GM18526 (cell line): ENCODE measurements around the gene NOTO.

Source experiments
- POLR2A ChIP-seq: IDR thresholded peaks from 3 replicates; pipeline ENCODE4 v1.6.1; 2011; ENCODE audit not compliant: insufficient read length; ENCODE audit errors: extremely low read depth

Gene NOTO, protein sequence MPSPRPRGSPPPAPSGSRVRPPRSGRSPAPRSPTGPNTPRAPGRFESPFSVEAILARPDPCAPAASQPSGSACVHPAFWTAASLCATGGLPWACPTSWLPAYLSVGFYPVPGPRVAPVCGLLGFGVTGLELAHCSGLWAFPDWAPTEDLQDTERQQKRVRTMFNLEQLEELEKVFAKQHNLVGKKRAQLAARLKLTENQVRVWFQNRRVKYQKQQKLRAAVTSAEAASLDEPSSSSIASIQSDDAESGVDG

DNA sequence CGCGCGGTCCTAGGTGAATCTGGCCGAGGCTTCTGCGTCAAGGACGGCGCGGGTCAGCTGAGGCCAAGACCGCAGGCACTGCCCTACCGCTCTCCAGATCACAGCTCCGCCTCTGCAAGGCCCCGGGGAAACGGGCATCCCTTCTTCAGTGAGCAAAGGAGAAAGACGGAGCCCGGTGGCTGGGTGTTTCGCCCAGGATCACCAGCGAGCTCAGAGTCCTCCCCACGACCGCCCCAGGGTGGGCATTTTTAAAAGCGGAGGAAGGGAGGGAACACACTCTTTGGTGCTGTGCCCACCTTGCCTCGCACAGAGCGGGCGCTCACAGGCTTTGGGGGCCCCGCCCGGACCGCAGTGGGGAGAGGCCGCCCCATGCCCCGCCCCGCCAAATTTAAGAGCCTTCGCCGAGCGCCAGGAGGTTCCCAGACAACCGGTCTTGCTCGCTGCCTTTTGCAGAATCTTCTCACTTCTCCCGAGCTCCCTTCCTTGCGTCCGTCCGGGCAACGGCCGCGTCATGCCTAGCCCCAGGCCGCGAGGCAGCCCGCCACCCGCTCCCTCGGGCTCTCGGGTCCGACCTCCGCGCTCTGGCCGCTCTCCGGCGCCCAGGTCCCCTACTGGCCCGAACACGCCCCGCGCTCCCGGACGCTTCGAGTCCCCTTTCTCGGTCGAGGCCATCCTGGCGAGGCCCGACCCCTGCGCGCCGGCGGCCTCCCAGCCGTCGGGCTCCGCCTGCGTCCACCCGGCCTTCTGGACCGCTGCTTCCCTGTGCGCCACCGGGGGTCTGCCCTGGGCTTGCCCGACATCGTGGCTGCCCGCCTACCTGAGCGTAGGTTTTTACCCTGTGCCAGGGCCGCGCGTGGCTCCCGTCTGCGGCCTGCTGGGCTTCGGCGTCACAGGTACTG is at the start of gene NOTO:
Gene NOTO (plus strand): TSS at position 419 of the 899 bp plus-strand sequence. CDS start 93 bp downstream, at position 512.
- TF ChIP-seq POLR2A, result no peak

DNA sequence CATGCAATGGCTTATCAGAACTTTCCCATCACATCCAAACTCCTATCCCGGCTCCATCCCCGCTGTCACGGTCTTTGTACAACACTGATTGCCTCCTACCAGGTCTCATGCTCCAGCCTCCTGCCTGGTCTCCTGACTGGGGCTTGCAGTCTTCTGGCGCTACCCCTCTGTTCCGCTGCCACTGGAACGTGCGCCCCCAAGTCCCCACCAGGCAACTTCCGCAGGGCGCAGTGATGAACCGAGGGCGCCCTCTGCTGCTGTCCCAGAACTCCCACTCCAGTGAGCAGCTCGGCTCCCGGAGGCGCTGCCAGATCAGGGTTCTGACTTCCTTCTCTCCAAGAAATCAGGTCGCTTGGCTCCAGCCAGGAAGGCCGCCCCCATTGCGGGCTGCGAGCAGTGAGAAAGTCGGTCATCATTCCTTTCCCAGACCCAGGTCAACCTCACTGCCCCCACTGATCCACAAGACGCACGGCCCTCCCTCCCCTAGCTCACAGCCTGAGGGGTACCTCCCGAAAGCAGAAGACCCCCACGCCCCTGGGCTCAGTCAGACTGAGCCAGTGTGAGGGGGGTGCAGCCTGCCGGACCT is 45.7 kb upstream of the NOTO start:
- no peak for TF ChIP-seq POLR2A

DNA sequence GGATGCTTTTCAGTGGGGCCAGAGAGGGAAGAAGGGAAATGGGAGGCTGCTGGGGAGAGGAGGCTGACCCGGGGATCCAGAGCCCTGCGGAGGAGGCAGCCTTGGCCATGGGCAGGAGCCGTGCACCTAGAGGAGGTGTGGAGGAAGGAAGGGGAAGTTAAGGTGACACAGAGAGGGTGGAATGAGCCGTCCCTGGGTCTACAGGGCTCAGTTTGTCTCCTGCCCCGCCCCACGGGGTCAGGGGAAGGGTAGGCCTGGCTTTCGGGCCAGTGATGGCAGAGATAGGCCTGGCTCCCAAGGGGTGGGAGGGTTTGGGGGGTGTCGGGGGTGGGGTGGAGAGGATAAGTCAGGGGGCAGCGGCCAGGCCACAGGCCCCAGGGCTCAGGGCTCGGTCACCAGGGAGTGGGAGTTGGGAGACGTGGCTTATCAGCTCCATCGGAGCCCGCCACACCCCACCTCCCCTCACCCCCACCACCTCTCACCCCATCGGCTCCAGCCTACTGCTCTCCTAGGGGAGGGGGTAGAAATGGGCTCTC is 39.5 kb upstream of the NOTO start:
- no peak for TF ChIP-seq POLR2A

- TF ChIP-seq POLR2A, result no peak
Measured at GRCh38 chr2:73163483-73164367, 38.6 kb upstream of the NOTO start.

- TF ChIP-seq POLR2A, result no peak
Measured at GRCh38 chr2:73172963-73173362, 29.4 kb upstream of the NOTO start.

DNA sequence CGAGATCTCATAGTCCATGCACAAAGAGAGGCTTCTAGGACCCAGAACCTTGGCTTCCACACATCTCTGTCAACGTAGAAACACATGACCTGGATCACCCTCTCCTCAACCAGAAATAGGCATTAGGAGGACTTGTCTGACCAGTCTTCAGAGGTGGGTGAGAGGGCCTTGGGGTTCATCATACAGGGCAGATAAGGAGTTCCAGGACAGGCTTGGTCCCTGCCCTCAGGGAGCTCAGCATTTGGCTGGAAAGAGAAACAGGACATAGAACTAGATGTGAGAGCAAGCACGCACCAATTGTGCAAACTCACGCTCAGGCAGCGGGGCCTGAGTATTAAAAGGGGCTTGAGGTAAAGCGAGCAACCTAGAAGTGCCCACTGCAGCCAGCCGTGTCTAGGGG is 28.6 kb upstream of the NOTO start:
- TF ChIP-seq POLR2A, result no peak

- TF ChIP-seq POLR2A, result no peak
Measured at GRCh38 chr2:73174244-73174643, 28.1 kb upstream of the NOTO start.

GRCh38 chr2:73174941-73175662 is 27.3 kb upstream of the NOTO start:
- TF ChIP-seq POLR2A, result no peak

DNA sequence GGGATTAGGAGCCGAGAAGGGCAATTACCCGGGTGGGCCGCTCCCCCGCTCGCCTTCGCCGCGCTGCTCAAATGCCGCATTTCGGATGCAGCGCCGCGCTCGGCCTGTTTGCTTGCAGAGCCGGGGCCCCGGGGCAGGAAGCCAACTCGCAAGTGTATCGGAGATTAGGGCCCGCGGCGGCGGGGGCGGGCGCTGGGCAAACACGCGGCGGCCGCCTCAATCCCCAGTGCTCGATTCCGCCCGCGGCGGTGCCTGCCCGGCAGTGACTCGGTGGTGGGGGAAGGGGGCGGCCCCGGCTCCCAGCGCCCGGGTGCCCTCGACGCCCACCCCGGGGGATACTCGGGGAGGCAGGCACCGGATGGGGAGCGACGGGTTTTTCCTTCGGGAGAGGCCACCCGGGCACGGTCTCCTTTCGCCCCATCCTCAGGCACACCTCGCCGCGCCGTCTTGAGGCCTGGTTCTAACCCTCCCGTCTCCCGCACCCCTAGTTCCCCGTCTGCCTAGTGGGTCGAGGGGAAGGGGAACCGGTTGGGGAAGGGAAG is 26.6 kb upstream of the NOTO start:
- TF ChIP-seq POLR2A, result no peak

DNA sequence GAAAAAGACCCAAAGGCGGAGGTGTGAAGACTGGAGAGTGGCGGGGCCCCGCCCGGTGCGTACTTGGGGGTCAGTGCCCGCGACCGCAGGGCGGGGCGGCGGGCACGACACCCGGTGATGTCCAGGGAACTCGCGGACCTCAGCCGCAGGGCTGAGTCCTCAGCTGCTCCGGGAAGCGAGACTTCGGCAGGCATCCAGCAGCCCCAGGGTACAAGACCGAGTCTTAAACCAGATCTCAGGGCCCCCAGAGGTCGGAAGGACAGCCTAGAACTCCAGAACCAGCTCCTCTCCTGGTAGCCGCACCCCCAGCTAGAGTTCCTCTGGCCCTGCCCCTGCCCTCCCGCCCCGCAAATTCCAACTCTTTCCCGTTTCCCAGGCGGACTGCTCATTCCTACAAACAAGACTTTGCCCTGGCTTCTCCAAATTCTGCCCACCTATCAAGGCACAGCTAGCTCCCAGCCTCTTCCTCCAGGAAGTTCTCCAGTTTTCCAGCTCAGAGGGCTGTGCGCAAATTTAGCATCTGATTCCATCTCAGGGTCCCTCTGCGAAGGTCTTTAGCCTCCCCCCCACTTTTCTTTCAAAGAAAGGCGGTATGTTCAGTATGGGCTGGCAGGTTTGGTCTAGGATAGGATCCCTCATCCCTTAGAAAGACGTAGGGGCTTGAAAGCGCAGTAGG is 26.0 kb upstream of the NOTO start:
- TF ChIP-seq POLR2A, result no peak

DNA sequence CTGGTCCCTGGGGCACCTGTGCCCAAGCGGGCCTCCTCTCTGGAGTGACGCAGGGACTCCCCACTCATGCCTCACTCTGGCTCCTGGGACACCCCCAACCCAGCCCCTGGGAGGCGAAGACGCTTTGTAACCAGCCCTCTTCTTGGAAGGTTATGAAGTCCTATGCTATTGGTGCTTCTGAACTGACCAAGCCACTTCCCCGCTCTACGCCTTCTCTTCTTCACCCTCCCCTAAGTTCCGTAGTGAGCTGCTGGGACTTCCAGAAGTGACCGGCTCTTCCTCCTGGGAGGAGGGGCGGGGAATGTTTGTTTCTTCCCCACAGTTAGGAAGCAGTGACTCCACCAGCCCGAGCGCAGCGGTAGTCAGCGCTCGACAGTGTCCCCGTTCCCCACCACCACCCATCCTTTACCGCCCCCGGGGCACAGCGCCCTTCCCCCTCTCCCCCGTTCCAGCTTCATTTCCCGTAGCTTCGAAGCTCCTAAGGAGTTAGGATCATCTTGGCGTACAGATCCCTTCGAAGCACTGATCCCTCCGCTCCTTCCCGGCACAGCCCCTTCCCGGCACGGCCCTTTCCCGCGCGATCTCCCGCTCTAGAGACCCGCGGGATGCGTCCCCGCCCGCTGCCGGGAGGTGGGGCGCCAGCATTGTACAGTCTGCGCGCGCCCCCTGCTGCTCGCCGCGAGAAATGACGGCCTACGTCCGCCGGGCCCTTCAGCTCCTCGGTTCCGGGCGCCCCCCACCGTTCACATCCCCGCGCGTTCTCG is 25.3 kb upstream of the NOTO start:
- no peak for TF ChIP-seq POLR2A

- no peak for TF ChIP-seq POLR2A
Measured at GRCh38 chr2:73177645-73178255, 24.6 kb upstream of the NOTO start.

DNA sequence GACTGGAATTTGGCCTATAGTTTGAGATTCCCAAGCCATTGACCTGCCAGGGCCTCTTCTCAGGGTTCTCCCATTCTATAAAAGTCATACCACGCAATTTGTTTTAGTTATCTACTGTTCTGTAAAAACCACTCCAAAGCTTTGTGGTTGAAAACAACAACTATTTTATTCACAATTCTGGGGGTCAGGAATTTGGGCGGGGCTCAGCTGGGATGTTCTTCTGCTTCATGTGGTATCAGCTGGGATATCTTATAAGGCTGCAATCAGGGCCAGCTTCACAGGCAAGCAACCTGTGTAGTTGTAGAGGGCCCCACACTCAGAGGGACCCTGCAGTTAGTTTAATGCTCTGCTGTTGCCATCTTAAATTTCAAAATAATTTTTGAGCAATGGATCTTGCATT is 16.4 kb upstream of the NOTO start:
- no peak for TF ChIP-seq POLR2A

GRCh38 chr2:73187549-73187948 is 14.8 kb upstream of the NOTO start:
- TF ChIP-seq POLR2A, result no peak
